Right renal pelvis (tissue), 4 donors: Measurements from ENCODE around the gene SYCE1. TPM values are rescaled to one million over a fixed set of nuclear protein-coding genes. Genes with fewer than 3 reads are reported as not detected.
"Not testable (repeated sequence)": the region's sequence is repeated elsewhere in the genome, so short reads cannot be mapped to it uniquely, and the experiment has no call there.

Experiments
- DNase-seq, 4 donors: peaks; one replicate each; pipeline ENCODE4 v3.0.0-alpha.2; 2013; ENCODE audit warnings: low read depth in 4 of 4, low spot score in 3 of 4, missing footprints in 1 of 4
- polyA plus RNA-seq, 4 donors: library from polyadenylated mRNA; unstranded; fragments of 120-200 nt; gene quantifications; one replicate each; pipeline ENCODE4 v1.2.1, GENCODE V29; 2013; ENCODE audit not compliant: insufficient read length in 4 of 4

Gene SYCE1
- polyA plus RNA-seq, 4 donors: 0.22 to 0.65 (median 0.42) TPM; not detected in 1

- DNase-seq: not testable (repeated sequence)
These were observed 46.9 kb downstream of the SYCE1 start for GRCh38 chr10:133518517-133518916.

GRCh38 chr10:133516057-133516456, 49.3 kb downstream of the SYCE1 start:
- DNase-seq: no peak

- no peak for DNase-seq
These were observed 49.9 kb downstream of the SYCE1 start for GRCh38 chr10:133515471-133515870.

GRCh38 chr10:133511907-133512528, 53.4 kb downstream of the SYCE1 start:
- no peak for DNase-seq

GRCh38 chr10:133511408-133511807, 54.0 kb downstream of the SYCE1 start:
- no peak for DNase-seq

GRCh38 chr10:133509700-133510099, 55.7 kb downstream of the SYCE1 start:
- no peak for DNase-seq

Other genes starting within 250 kb of the SYCE1 start
- gene CALY, start 228.7 kb downstream of the SYCE1 start, polyA plus RNA-seq: under 1 TPM in 3 of 4 donors, not detected in 1; 0.19 to 0.38 (median 0.21) TPM
- gene PRAP1, start 218.2 kb downstream of the SYCE1 start, polyA plus RNA-seq: 1 to 10 TPM; 2.4 to 5.7 (median 4.0) TPM
- 10 to 100 TPM; 14.7 to 28.7 (median 18.1) TPM for gene FUOM, start 207.6 kb downstream of the SYCE1 start, polyA plus RNA-seq
- gene ECHS1, start 192.2 kb downstream of the SYCE1 start, polyA plus RNA-seq: 100 to 1,000 TPM; 140 to 163 (median 150) TPM
- 1 to 10 TPM; 5.5 to 7.6 (median 5.8) TPM for gene PAOX, start 186.3 kb downstream of the SYCE1 start, polyA plus RNA-seq
- 10 to 100 TPM; 63.9 to 73.6 (median 67.1) TPM for gene MTG1, start 171.4 kb downstream of the SYCE1 start, polyA plus RNA-seq
- gene SPRN, start 141.0 kb downstream of the SYCE1 start, polyA plus RNA-seq: 1 to 10 TPM; 3.9 to 5.1 (median 4.5) TPM
- gene SCART1, start 111.6 kb downstream of the SYCE1 start, polyA plus RNA-seq: 1 to 10 TPM; 1.1 to 2.8 (median 1.7) TPM
- 1 to 10 TPM in 3 of 4 donors, under 1 TPM in 1; 0.46 to 2.5 (median 1.7) TPM for gene CYP2E1, start 38.2 kb downstream of the SYCE1 start, polyA plus RNA-seq
- gene FRG2B, start 61.2 kb upstream of the SYCE1 start, polyA plus RNA-seq: not detected